Effector memory CD4-positive, alpha-beta T cell (primary cell): ENCODE measurements around the gene EXOSC7.
A peak's percentile ranks its signal among the peaks of the same experiment; 100 is the strongest.

Experiments
- DNase-seq, 3 donors: peaks; one replicate each; pipeline ENCODE4 v3.0.0-alpha.2; 2020
- H3K27ac ChIP-seq: 2 replicates; pipeline ENCODE4 v1.7.0; 2013; ENCODE audit warnings: mild to moderate bottlenecking, low read length, moderate library complexity; ENCODE audit not compliant: insufficient read depth, poor library complexity, severe bottlenecking
- H3K27me3 ChIP-seq: replicated peaks from 2 replicates; pipeline ENCODE4 v1.7.0; 2013; ENCODE audit warnings: mild to moderate bottlenecking, low read length; ENCODE audit not compliant: insufficient read depth, control insufficient read depth, poor library complexity, severe bottlenecking
- H3K36me3 ChIP-seq: 2 replicates; pipeline ENCODE4 v1.7.0; 2013; ENCODE audit warnings: mild to moderate bottlenecking, low read length, moderate library complexity; ENCODE audit not compliant: control insufficient read depth, insufficient read depth
- H3K4me1 ChIP-seq: 2 replicates; pipeline ENCODE4 v1.7.0; 2013; ENCODE audit warnings: low read length, mild to moderate bottlenecking; ENCODE audit not compliant: control insufficient read depth, insufficient read depth, poor library complexity, severe bottlenecking
- H3K4me3 ChIP-seq: 2 replicates; pipeline ENCODE4 v1.7.0; 2013; ENCODE audit warnings: low read length, low read depth, mild to moderate bottlenecking; ENCODE audit not compliant: insufficient read depth, poor library complexity, severe bottlenecking
- H3K9me3 ChIP-seq: 2 replicates; pipeline ENCODE4 v1.7.0; 2013; ENCODE audit warnings: mild to moderate bottlenecking, low read length, moderate library complexity; ENCODE audit not compliant: control insufficient read depth

The EXOSC7 gene

DNA sequence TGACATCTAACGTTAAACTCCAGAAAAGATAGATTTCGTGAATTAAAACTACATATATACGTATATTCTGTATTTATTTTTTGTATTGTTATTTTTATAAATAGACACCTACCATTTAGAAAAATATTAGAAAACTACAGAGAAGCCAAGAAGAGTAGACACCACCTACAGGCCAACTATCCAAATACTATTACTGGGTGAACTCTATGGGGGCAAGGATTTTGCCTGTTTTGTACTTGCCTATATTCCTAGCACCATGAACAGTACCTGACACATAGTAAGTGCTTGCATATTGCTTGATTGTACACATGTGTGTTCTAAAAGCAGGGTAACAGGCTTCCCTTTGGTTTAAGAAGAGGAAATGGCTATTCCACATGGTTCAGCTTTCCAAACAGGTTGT is 25.7 kb downstream of the EXOSC7 start:
- Histone ChIP-seq H3K36me3 (peaks cover 35% of the 10 kb centered on the region), H3K9me3 (no peaks in the 10 kb centered on the region)

DNA sequence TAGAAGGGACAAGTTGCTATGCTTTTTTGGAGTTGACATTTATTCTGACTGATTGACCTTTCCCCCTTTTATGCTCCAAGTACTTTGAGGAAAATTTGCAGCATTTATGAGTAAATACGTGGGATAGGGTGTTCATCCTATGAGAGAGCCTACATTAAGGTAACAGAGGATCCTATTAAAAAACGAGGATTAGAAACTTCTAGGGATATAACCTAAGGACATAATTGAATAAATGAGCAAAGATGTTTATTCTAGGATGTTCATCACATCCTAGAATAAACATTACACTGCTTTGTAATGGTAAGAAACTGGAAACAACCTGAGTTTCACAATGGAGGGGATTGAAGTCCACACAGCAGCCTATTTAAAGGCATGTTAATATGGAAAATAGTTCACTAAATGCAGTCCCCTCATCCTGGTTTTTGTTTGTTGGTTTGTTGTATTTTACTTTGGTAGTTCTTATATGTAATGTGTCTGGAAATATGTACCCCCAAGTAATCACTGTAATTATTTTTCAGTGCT is 26.2 kb downstream of the EXOSC7 start:
- no peaks in the 10 kb centered on the region for H3K27me3 ChIP-seq
- peaks cover 13% of the 10 kb centered on the region for H3K4me1 ChIP-seq
- H3K36me3 ChIP-seq: peaks cover 35% of the 10 kb centered on the region
- no peaks in the 10 kb centered on the region for H3K9me3 ChIP-seq
- no peak overlapping the region for H3K27ac ChIP-seq
- H3K4me3 ChIP-seq: no peak overlapping the region
- no peak for DNase-seq

More for the DNA sequence above, 25.7 kb downstream of the EXOSC7 start:
- DNase-seq: no peak
- H3K27me3 ChIP-seq: no peaks in the 10 kb centered on the region
- H3K4me3 ChIP-seq: no peak overlapping the region
- H3K27ac ChIP-seq: no peak overlapping the region
- peaks cover 8% of the 10 kb centered on the region for H3K4me1 ChIP-seq

DNA sequence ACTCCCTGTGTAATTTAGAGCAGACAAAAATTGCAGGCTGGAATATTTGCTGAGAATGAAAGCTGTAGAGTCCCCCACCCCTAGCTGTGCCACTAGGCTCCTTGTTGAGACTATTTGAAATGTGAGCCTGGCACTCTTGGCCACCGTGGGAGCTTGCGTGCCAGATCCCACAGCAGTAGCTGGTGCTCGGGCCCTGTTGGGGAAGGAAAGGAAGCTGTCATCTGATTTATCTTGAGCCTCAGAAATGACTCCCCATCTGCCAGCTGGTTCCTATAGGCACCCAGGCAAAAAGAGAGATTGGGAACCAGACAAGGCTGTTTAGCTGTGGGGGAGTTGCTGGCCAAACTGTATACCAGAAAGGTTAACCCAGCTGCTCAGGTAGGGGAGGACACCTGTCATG is 26.7 kb downstream of the EXOSC7 start:
- no peaks in the 10 kb centered on the region for H3K27me3 ChIP-seq
- H3K36me3 ChIP-seq: peaks cover 30% of the 10 kb centered on the region
- H3K9me3 ChIP-seq: no peaks in the 10 kb centered on the region
- H3K4me1 ChIP-seq: peaks cover 14% of the 10 kb centered on the region
- DNase-seq: no peak
- H3K27ac ChIP-seq: no peak overlapping the region
- no peak overlapping the region for H3K4me3 ChIP-seq

DNA sequence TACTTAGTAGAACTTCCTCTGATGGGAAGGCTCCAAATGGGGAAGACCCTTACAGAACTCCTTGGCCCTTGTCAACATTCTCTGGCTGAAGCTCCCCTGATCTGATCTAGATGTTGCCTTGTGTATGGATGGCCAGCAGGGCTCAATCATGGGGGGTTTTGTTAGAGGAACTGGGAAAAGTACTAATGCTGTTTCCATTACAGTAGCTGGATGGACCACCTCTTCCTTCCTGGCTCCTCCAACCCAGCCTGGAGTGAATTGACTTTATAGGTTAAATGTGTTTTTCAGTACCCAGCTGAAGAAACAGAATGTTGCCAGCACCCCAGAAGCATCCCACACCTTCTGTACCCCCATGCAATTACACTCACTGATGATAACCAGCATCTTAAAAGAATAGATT is 27.4 kb downstream of the EXOSC7 start:
- Histone ChIP-seq H3K36me3 (peaks cover 25% of the 10 kb centered on the region), H3K4me3 (no peak overlapping the region)
- DNase-seq: no peak

DNA sequence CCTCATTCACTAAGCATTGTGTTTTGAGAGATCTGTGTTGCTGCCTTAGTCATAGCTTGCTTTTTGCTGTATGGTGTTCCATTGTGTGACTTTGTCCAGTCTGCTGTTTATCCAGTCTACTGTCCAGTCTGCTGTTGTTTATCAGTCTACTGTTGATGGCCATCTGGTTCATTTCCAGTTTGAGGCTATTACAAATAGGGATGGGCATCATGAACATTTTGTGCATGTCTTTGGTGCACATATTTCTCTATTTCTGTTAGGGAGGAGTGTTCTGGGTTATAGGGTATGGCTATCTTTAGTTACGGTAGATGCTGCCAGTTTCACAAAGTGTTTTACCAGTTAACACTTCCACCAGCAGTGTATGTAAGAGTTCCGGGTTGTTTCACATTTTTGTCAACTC is 27.8 kb downstream of the EXOSC7 start:
- no peak for DNase-seq
- H3K4me3 ChIP-seq: no peak overlapping the region
- no peaks in the 10 kb centered on the region for H3K9me3 ChIP-seq
- H3K27ac ChIP-seq: no peak overlapping the region
- peaks cover 20% of the 10 kb centered on the region for H3K36me3 ChIP-seq
- H3K4me1 ChIP-seq: peaks cover 14% of the 10 kb centered on the region
- no peaks in the 10 kb centered on the region for H3K27me3 ChIP-seq

More for the DNA sequence above, 27.4 kb downstream of the EXOSC7 start:
- Histone ChIP-seq H3K27me3 (no peaks in the 10 kb centered on the region), H3K4me1 (peaks cover 14% of the 10 kb centered on the region), H3K9me3 (no peaks in the 10 kb centered on the region), H3K27ac (no peak overlapping the region)

DNA sequence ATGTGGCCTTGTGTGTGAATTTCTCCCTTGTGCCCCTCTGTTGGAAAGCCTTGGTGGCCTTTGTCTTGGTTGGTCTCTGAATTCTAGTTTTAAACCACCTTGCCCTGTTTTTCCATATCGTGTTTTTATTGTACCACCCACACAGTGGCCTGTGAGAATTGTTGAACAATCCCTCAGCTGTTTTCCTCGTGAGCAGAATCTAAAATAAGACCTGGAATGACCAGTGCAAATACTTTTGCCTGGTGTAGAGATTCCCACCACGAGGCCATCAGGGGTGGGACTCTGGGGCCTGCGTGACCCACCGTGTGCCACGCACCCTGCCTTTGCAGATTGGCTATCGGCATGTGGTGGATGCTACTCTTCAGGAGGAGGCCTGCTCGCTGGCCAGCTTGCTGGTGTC is 31.0 kb downstream of the EXOSC7 start:
- H3K4me3 ChIP-seq: no peak overlapping the region
- DNase-seq: no peak
- no peaks in the 10 kb centered on the region for H3K27me3 ChIP-seq
- H3K36me3 ChIP-seq: no peaks in the 10 kb centered on the region
- peaks cover 19% of the 10 kb centered on the region for H3K4me1 ChIP-seq
- H3K27ac ChIP-seq: no peak overlapping the region
- H3K9me3 ChIP-seq: no peaks in the 10 kb centered on the region

DNA sequence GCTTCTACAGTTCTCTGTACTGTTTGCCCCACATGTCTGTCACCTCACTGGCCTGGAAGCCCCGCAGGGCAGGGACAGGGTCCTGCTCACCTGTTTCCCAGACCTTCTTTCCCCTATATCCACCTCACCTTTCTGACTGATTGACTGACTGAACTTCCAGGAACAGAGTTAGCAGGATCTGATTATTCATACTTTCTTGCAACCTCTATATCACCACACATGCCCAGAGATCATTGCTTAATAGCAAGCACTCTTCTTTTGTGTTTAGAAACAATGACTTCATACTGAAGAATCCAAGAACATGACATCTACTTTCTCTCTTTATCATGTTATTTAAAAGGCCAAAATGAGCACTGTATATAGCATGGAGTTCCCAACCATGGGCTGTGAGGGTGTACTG is 32.1 kb downstream of the EXOSC7 start:
- Histone ChIP-seq H3K9me3 (no peaks in the 10 kb centered on the region), H3K27ac (no peak overlapping the region), H3K4me1 (peaks cover 27% of the 10 kb centered on the region), H3K4me3 (no peak overlapping the region), H3K27me3 (no peaks in the 10 kb centered on the region), H3K36me3 (peaks cover 3% of the 10 kb centered on the region)
- no peak for DNase-seq

DNA sequence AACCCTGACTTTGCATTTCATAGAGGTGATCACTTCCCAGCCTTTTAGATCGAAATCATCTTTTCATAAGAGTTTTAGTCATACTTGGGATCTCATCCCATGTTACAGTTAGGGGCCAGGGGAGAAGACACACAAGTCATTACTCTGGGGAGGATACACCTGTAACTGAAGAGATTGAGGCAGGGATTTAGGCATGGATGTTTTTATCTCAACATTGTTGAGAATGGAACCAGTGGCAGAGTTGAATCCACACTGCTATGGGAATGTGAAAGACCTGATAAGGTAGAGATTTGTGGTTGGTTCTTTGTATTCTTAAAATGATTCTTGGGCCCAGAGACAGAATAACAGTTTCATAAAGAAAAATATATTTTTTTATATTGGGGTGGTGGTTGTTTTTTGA is 33.8 kb downstream of the EXOSC7 start:
- H3K9me3 ChIP-seq: no peaks in the 10 kb centered on the region
- no peak overlapping the region for H3K27ac ChIP-seq
- no peaks in the 10 kb centered on the region for H3K27me3 ChIP-seq
- no peak overlapping the region for H3K4me3 ChIP-seq
- H3K4me1 ChIP-seq: peaks cover 27% of the 10 kb centered on the region
- H3K36me3 ChIP-seq: peaks cover 3% of the 10 kb centered on the region
- no peak for DNase-seq

DNA sequence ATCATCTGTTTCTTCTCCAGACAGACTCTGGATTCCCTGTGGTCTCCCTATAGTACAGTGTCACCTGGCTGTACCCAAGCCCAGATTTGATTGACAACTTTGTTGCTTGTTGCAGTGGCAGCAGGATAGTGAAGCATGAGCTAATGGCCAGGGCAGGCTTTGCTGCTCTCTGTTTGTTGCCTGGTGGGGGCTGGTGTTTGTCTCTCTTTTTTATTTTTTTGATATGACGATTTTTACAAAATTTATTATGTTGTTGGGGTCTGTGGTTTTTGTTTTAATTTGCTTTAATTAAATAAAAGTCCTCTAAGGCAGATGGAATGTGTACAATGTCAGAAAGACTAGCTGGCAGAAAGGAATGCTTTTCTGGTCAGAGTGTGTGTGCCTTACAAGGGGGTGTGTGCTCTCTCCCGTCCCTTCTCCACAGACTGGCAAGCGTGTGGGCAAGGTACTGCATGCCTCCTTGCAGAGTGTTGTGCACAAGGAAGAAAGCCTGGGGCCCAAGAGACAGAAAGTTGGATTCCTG is 34.8 kb downstream of the EXOSC7 start:
- H3K4me3 ChIP-seq: no peak overlapping the region
- H3K27ac ChIP-seq: peak overlapping the region; percentile 27
- H3K27me3 ChIP-seq: no peaks in the 10 kb centered on the region
- H3K9me3 ChIP-seq: no peaks in the 10 kb centered on the region
- no peak for DNase-seq
- H3K36me3 ChIP-seq: peaks cover 3% of the 10 kb centered on the region
- peaks cover 19% of the 10 kb centered on the region for H3K4me1 ChIP-seq

DNA sequence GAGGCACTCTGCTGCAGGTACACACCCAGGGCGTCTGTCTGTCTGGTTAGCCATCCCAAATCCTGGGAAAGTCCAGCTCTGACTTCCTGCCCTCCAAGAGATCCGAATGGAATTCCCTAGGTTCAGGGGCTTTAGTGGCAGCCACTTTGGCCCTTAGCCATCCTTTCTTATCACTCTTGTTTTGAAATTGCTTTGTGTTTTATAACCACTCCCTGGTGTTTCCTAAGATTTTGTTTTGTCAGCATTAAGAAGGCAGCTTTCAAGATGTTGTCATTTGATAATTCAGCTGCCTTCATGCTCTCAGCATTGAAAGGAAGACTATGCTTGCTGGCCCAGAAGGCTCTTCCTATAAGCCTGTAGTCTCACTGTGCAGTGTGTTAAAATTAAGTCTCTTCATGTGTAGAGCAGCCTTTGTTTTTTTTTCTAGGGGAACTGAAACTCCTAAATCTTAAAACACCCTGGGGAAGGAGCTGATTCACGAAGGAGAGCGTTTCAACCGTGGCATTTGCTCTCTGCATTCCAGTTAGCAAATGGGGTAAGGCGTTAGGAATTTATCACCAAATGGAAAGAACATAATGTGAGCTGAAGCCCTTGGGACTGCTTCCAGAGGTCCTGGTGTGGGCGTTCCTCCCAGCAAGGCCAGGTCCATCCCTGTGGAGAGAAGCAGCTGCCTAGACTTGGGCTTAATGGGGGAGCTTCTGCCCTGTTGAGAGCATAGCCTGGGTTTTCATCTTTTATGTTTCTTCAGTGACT is 35.9 kb downstream of the EXOSC7 start:
- H3K4me3 ChIP-seq: no peak overlapping the region
- peaks cover 17% of the 10 kb centered on the region for H3K4me1 ChIP-seq
- H3K36me3 ChIP-seq: peaks cover 3% of the 10 kb centered on the region
- peak overlapping the region; percentile 23 for H3K27ac ChIP-seq
- H3K9me3 ChIP-seq: no peaks in the 10 kb centered on the region
- H3K27me3 ChIP-seq: no peaks in the 10 kb centered on the region
- DNase-seq: no peak
